Retinal pigment epithelial cell (primary cell): ENCODE measurements around the gene PRDM16.

Experiments
- DNase-seq: peaks from one replicate; pipeline ENCODE4 v3.0.0-alpha.2; 2010; ENCODE audit warnings: low read depth
- H3K4me3 ChIP-seq: 2 replicates; pipeline ENCODE4 v1.5.1; 2011; ENCODE audit warnings: mild to moderate bottlenecking, low read length, control low read depth, moderate library complexity
- TF ChIP-seq, protein P1 (sequence below): conservative IDR thresholded peaks from 2 replicates; pipeline ENCODE4 v1.5.1; 2011; ENCODE audit warnings: low read depth, low read length, control low read depth, inconsistent platforms

Gene PRDM16

DNA sequence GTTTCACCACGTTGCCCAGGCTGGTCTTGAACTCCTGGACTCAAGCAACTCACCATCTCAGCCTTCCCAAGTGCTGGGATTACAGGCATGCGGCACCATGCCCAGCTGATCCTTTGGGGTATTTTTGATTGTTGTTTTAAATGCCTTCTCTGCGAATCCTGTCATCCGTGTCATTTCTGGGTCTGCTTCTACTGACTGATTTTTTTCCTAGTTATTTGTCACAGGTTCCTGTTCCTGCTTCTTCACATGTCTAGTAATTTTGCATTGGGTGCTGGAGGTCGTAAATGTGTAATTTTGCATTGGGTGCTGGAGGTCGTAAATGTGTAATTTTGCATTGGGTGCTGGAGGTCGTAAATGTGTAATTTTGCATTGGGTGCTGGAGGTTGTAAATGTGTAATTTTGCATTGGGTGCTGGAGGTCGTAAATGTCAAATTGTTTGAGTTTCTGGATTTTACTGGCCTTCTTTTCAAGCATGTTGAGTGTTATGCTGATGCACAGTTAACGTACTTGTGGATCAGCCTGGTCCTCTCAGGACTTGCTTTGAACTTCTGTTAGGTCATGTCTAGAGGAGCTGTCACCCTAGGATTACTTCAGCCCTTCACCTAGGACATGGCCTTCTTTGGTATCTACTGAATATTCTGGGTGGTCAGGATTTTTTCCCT lies 381.3 kb downstream of the PRDM16 start:
- no peak for DNase-seq
- H3K4me3 ChIP-seq: no peak overlapping the region
- TF ChIP-seq, protein P1, sequence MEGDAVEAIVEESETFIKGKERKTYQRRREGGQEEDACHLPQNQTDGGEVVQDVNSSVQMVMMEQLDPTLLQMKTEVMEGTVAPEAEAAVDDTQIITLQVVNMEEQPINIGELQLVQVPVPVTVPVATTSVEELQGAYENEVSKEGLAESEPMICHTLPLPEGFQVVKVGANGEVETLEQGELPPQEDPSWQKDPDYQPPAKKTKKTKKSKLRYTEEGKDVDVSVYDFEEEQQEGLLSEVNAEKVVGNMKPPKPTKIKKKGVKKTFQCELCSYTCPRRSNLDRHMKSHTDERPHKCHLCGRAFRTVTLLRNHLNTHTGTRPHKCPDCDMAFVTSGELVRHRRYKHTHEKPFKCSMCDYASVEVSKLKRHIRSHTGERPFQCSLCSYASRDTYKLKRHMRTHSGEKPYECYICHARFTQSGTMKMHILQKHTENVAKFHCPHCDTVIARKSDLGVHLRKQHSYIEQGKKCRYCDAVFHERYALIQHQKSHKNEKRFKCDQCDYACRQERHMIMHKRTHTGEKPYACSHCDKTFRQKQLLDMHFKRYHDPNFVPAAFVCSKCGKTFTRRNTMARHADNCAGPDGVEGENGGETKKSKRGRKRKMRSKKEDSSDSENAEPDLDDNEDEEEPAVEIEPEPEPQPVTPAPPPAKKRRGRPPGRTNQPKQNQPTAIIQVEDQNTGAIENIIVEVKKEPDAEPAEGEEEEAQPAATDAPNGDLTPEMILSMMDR: no peak

DNA sequence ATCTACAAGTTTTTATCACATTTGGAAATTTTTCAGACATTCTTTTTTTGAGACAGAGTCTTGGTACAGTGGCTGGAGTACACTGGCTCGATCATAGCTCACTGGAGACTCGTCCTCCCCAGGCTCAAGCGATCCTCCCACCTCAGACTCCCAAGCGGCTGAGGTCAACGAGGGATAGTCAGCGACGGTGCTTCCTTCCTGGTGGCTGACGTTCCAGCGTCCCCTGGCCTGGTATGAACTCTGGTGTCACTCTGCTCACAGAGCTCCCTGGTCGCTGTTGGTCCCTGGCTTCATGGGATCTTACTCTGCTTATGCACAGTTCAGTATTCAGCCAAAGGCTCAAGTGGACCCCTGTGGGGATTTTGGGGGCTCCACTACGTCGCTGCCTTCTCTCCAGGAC lies 382.0 kb downstream of the PRDM16 start:
- H3K4me3 ChIP-seq: no peak overlapping the region
- TF ChIP-seq, protein P1: no peak
- DNase-seq: no peak

DNA sequence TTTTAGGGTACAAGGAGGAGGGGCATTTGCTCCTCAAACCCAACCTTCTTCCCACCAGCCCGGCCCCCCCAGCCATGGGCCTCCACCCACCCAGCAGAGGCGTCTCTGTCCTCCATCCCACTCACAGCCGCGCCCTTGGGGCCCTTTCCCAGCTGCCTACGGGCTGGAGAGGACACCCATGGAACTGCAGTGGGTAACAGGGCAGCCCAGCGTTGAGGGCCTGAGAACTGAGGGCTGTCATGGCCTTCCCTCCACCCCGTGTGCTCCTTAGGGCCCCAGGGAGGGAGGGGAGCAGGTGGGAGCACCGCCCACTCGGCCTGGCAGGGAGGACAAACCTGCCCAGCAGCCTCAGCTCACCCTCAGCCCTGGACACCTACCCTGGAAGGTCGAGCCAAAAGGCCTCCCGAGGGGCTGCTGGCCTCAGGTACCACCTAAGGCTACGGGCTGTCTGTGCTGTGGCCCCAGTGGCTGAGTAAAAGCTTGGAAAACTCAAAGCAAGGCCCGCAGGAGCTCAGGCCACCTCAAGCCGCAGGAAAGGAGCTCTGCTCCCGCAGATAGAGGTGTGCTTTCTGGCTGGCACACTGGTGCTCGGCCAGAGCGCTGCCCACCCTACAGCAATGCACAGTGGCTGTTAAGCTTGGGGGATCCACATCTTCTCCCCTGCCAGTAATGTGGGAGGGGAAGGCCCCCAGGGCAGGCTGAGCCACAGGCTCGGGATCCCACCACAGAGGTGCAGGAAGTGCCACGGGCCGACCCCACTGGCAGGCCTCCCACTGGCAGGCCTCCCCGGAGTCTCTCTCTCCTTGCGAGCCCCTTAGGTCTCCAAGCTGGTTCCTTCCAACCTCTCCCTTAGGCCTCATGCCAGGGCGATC lies 383.2 kb downstream of the PRDM16 start:
- no peak for DNase-seq
- no peak overlapping the region for H3K4me3 ChIP-seq
- TF ChIP-seq, protein P1: no peak

DNA sequence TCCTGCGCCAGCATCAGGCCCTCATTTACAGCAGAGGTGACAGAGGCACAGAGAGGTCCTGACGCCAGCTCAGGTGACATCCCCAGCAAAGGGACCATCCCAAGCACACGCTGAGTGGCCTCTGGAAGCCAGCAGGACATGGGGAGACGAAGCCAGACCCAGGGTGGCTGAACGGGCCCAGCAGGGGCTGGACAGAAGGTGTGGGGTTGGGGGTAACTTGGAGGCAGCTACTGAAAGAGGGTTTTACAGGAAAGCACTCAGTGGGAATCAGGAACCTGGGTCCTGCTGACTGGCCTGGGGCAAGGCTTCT lies 383.8 kb downstream of the PRDM16 start:
- no peak for DNase-seq
- no peak overlapping the region for H3K4me3 ChIP-seq
- TF ChIP-seq, protein P1: no peak

DNA sequence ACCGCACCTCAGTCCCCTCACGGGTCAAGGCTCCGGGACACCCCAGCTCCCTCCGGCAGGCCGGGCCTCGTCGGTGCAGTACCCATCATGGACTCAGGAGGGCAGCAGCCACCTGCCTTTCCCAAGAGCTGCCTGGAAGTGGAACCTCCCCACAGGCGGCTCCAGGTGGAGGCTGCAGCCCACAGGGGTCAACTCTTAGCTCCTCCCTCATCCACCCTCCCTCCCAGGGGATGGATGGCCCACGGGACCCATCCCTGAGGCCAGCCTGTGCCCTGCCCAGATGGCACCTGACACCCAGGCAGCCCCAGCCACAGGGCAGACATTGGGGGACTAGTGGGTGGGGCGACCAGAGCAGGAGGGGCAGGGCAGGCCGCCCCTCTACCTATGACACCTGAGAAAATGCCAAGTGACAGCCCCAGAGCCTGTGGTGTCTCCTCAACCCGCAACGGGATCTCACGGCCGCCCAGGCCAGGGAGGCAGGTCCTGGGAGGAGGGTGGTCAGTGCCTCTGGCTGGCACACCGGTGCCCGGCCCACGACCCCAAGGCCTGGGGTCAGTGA lies 384.3 kb downstream of the PRDM16 start:
- TF ChIP-seq, protein P1: peak; percentile 94
- no peak for DNase-seq
- no peak overlapping the region for H3K4me3 ChIP-seq

DNA sequence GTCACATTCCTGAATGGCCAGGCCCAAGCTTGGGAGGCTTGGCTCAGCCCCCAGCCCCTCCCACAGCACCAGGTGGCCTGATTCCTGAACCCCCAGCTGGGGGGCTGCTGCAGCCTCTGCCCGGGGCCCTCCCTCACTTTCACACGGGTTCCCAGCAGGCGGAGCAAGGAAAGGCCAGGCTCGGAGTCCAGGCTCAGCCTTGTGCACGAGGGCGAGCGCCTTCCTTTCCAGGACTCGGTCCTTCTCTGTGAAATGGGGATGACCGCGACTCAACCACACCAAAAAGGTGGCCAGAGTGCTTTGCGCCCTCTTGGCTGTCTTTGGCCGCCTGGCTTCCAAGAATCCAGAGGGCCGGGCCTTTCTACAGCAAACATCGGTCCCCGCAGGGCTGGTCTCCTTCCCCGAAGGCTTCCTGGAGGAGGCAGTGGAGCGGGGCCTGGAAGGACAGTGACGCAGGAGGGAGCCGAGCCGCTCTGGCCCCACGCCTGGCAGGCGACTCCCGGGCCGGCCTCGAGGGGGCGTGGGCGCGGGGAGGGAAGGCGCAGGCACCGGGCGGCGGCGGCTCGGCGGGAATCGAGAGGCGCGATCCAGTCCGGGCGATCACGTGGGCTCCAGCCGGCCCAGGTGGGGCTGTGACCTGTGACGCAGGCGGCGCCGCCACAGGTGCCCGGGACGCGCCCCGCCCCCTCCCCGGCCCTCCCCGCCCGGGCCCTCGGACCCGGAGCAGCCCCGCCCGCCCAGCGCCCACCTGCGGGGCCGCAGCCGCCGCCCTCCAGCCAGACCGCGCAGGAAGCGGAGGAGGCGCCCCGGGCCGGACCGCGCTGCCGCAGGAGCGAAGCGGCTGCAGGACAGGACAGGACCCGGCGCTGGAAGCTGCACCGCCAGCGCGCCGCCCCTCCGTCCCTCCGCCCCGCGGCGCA lies 385.1 kb downstream of the PRDM16 start, which contains the start of gene ARHGEF16:
TSS of gene ARHGEF16 (plus strand) at position 775 of the 920 bp plus-strand sequence. CDS start 8,420 bp downstream, outside the sequence.
- no peak for DNase-seq
- H3K4me3 ChIP-seq: peak within 1 kb of the TSS; percentile 34
- TF ChIP-seq, protein P1: peak; percentile 40
